ENCODE results near the gene NEK6. TPM values are rescaled to one million over a fixed set of nuclear protein-coding genes. Genes with fewer than 3 reads are reported as not detected.

The NEK6 gene
- total RNA-seq, 2 experiments from 2014 or later, result 7.0 to 8.0 TPM

- no peak overlapping the region for H3K27ac Mint-ChIP-seq
- no peak overlapping the region for H3K4me3 Mint-ChIP-seq
- no peaks in the 10 kb centered on the region for H3K4me1 Mint-ChIP-seq
- no peak for DNase-seq
- H3K36me3 Mint-ChIP-seq (ENCODE audit: low read depth), result peaks cover 25% of the 10 kb centered on the region
- H3K9me3 Mint-ChIP-seq, result peaks cover 2% of the 10 kb centered on the region
- no peaks in the 10 kb centered on the region for H3K27me3 Mint-ChIP-seq
- ChIA-PET CTCF (interaction anchor here (0.5 kb wide), 1 partner anchor 237 kb away, joined by 3 read pairs; no protein-coding TSS in a partner anchor), POLR2A (no interaction called here)
Measured at GRCh38 chr9:124375726-124376125, 118.0 kb downstream of the NEK6 start.

DNA sequence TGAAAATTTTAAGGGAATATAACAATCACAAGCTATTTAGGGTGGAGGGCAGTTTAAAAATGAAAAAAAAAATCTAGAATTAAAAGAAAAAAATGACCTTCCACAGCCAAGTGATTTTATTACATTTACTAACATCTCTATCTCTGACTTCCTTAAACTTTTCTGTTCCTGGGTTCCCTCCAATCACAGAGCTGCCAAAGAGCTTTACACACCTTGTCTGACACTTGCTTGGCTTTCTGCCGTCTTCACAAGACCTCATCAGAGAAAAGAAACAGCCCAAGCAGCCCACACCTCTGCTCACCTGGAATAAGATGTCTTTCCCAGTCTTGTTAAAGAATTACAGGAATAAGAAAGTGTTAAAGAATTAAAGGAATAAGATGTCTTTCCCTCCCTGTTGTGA lies 118.6 kb downstream of the NEK6 start:
- POLR2A ChIA-PET, result interaction anchor here (0.7 kb wide), 1 partner anchor 11 kb away, joined by 8 read pairs; no protein-coding TSS in a partner anchor
- no peaks in the 10 kb centered on the region for H3K4me1 Mint-ChIP-seq
- peaks cover 2% of the 10 kb centered on the region for H3K9me3 Mint-ChIP-seq
- CTCF ChIA-PET, result interaction anchor here (0.5 kb wide), 1 partner anchor 237 kb away, joined by 3 read pairs; no protein-coding TSS in a partner anchor
- peaks cover 25% of the 10 kb centered on the region for H3K36me3 Mint-ChIP-seq (ENCODE audit: low read depth)
- no peak for DNase-seq
- no peak overlapping the region for H3K4me3 Mint-ChIP-seq
- no peak overlapping the region for H3K27ac Mint-ChIP-seq
- no peaks in the 10 kb centered on the region for H3K27me3 Mint-ChIP-seq

GRCh38 chr9:124377551-124378406 lies 120.0 kb downstream of the NEK6 start:
- POLR2A ChIA-PET, result no interaction called here
- Mint-ChIP-seq H3K27ac (no peak overlapping the region), H3K36me3 (ENCODE audit: low read depth) (peaks cover 27% of the 10 kb centered on the region), H3K9me3 (peaks cover 2% of the 10 kb centered on the region), H3K4me3 (no peak overlapping the region), H3K4me1 (no peaks in the 10 kb centered on the region), H3K27me3 (no peaks in the 10 kb centered on the region)
- CTCF ChIA-PET, result interaction anchor here (0.6 to 1.0 kb wide), 3 partner anchors 9 to 36 kb away, joined by 3 to 5 read pairs (median 3); no protein-coding TSS in a partner anchor
- no peak for DNase-seq

GRCh38 chr9:124381170-124381945 lies 123.6 kb downstream of the NEK6 start:
- Mint-ChIP-seq H3K9me3 (no peaks in the 10 kb centered on the region), H3K27ac (no peak overlapping the region), H3K36me3 (ENCODE audit: low read depth) (peaks cover 20% of the 10 kb centered on the region), H3K4me3 (no peak overlapping the region), H3K4me1 (no peaks in the 10 kb centered on the region), H3K27me3 (no peaks in the 10 kb centered on the region)
- ChIA-PET CTCF (no interaction called here), POLR2A (no interaction called here)
- DNase-seq, result no peak

DNA sequence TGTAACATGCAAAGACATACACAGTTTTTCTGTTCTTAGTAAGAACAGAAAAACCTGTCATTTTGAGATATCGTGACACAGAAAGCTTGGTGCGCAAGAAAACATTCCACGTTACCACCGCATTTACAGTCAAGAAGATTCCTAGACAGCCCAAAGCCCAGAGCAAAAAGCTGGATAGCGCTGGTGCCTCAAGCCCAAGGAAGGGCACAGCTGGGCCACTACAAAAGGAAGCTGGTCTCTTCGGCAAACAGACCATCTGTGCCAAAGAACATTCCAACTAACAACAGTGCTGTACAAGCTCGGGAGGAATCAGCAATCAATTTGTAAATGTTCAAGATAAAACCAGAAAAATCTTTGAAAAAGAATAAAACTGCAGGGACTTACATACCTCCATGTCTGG lies 126.5 kb downstream of the NEK6 start:
- H3K27ac Mint-ChIP-seq, result no peak overlapping the region
- CTCF ChIA-PET, result interaction anchor here (1.0 kb wide), 1 partner anchor 199 kb away, joined by 3 read pairs; no protein-coding TSS in a partner anchor
- peaks cover 2% of the 10 kb centered on the region for H3K4me1 Mint-ChIP-seq
- no peak for DNase-seq
- no peaks in the 10 kb centered on the region for H3K9me3 Mint-ChIP-seq
- no peak overlapping the region for H3K4me3 Mint-ChIP-seq
- H3K27me3 Mint-ChIP-seq, result no peaks in the 10 kb centered on the region
- peaks cover 17% of the 10 kb centered on the region for H3K36me3 Mint-ChIP-seq (ENCODE audit: low read depth)
- POLR2A ChIA-PET, result no interaction called here

DNA sequence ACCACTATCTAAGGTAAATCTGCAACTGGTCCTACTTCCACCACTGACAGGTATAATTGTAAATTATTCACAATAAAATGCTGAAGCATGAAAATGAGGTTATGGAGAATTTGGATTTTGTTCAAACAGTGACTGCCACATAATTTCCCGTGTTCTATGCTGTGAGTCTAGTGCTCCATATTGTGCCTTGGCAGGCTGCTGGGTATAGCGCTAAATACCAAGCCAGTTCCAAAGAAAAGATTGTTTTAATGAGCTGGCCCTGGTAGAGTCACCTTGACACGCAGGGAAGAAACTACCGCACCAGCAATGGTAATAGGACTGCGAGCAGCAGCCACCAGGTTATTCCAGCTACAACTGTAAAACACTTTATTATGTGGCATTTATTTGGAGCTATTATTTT lies 127.1 kb downstream of the NEK6 start:
- no peaks in the 10 kb centered on the region for H3K27me3 Mint-ChIP-seq
- DNase-seq, result no peak
- H3K36me3 Mint-ChIP-seq (ENCODE audit: low read depth), result peaks cover 15% of the 10 kb centered on the region
- ChIA-PET POLR2A (no interaction called here), CTCF (no interaction called here)
- H3K4me3 Mint-ChIP-seq, result no peak overlapping the region
- no peaks in the 10 kb centered on the region for H3K9me3 Mint-ChIP-seq
- no peak overlapping the region for H3K27ac Mint-ChIP-seq
- H3K4me1 Mint-ChIP-seq, result peaks cover 5% of the 10 kb centered on the region

- CTCF ChIA-PET, result no interaction called here
- peaks cover 6% of the 10 kb centered on the region for H3K4me1 Mint-ChIP-seq
- no peak for DNase-seq
- H3K9me3 Mint-ChIP-seq, result no peaks in the 10 kb centered on the region
- no peak overlapping the region for H3K4me3 Mint-ChIP-seq
- H3K27me3 Mint-ChIP-seq, result no peaks in the 10 kb centered on the region
- POLR2A ChIA-PET, result no interaction called here
- H3K36me3 Mint-ChIP-seq (ENCODE audit: low read depth), result peaks cover 10% of the 10 kb centered on the region
- H3K27ac Mint-ChIP-seq, result no peak overlapping the region
Measured at GRCh38 chr9:124385623-124386022, 127.9 kb downstream of the NEK6 start.

DNA sequence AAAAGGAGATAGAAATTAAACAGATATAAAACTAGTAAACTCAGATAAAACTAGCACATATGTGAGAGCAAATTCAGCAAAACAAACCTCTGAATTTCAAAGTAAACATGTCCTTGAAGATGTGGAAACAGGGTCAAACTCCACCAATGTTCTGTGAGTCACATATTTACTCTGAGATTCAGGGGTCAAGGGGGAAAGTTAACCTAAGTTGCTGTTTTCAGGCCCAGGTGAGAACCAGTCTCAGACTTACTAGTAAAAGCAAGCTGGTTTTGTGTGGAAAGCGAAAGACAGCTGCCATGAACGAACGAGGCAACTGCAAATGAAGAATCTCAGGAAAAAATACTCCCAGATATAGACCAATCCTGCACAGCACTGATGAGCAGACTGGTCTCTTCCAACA lies 128.5 kb downstream of the NEK6 start:
- DNase-seq, result no peak
- Mint-ChIP-seq H3K4me1 (peaks cover 6% of the 10 kb centered on the region), H3K36me3 (ENCODE audit: low read depth) (peaks cover 10% of the 10 kb centered on the region), H3K9me3 (no peaks in the 10 kb centered on the region), H3K4me3 (no peak overlapping the region), H3K27me3 (no peaks in the 10 kb centered on the region), H3K27ac (no peak overlapping the region)
- ChIA-PET CTCF (interaction anchor here (0.6 kb wide), 3 partner anchors 258 to 804 kb away, joined by 3 to 5 read pairs (median 3); no protein-coding TSS in a partner anchor), POLR2A (no interaction called here)

DNA sequence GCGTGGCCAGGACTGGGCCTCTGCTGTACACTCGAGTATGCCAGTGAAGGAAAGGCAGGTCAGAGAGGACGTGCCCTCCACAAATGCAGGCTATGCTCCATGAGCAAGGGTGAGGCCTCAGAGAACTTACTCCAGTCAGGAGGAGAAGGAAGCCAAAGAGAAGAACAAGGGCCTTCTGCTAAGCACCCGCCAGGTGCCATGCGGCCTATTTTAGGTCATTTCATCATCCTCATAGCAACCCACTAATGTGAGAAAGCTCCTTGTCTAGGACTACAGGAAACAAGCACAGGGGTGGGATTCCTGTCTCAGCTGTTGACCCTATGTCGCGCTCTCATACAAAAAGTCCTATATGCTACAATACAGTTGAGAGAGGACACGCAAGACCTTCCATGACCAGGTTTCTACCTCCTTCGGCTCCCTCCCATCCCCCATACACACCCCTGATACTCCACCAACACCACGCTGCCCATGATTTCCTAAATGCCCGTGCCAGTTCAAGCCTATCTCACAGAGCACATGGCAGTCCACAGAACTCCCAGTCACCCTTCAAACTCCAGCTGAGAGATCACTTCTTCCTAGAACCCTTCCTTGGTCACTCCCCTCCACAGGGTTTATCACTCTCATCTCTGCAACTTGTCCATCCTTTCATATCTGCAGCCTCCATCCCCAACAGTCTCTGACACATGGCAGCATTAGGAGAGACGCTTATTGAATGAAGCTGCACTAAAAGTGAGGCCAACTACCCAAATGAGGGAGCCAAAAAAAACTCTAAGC lies 130.7 kb downstream of the NEK6 start:
- peaks cover 6% of the 10 kb centered on the region for H3K4me1 Mint-ChIP-seq
- POLR2A ChIA-PET, result no interaction called here
- CTCF ChIA-PET, result no interaction called here
- DNase-seq, result no peak
- no peak overlapping the region for H3K27ac Mint-ChIP-seq
- H3K36me3 Mint-ChIP-seq (ENCODE audit: low read depth), result peaks cover 5% of the 10 kb centered on the region
- H3K9me3 Mint-ChIP-seq, result no peaks in the 10 kb centered on the region
- H3K27me3 Mint-ChIP-seq, result no peaks in the 10 kb centered on the region
- no peak overlapping the region for H3K4me3 Mint-ChIP-seq

DNA sequence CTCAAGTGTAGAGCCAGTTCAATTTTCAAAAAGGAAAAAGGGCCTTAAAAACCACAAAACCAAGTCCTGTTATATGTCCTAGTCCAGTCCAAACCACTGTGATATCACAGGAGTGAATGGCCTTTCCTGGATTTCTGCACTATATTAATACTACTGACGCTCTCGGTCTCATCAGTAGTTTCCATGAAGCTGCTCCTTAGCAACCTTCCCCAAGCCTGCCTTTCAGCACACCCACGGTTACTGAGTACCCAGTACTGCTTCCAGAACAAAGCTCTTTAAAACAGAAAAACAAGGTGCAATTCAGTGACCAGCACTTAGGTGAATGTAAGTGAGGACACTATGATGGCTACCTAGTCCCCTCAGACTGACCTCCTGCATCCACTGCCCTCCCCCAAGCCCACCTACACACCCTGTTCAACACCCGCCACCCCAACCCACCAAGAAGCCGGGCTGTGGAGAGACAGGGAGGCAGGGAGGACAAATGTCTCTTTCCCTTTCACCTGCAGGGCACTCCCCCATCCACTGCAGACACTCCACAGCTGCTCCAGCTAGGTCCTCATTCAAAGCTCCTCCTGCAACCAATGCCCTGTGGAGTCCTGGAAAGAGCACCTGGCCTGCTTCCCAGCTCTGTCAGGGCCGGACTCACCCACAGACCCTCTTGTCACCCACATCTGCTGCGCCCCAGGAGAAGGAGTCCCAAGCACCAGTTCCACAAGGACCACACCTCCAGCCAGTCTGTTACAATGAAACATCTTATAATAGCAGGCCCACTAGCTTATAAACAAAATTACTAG lies 131.6 kb downstream of the NEK6 start:
- DNase-seq, result no peak
- CTCF ChIA-PET, result no interaction called here
- Mint-ChIP-seq H3K9me3 (no peaks in the 10 kb centered on the region), H3K4me1 (peaks cover 12% of the 10 kb centered on the region), H3K27me3 (no peaks in the 10 kb centered on the region), H3K27ac (no peak overlapping the region), H3K4me3 (no peak overlapping the region), H3K36me3 (ENCODE audit: low read depth) (no peaks in the 10 kb centered on the region)
- POLR2A ChIA-PET, result no interaction called here

DNA sequence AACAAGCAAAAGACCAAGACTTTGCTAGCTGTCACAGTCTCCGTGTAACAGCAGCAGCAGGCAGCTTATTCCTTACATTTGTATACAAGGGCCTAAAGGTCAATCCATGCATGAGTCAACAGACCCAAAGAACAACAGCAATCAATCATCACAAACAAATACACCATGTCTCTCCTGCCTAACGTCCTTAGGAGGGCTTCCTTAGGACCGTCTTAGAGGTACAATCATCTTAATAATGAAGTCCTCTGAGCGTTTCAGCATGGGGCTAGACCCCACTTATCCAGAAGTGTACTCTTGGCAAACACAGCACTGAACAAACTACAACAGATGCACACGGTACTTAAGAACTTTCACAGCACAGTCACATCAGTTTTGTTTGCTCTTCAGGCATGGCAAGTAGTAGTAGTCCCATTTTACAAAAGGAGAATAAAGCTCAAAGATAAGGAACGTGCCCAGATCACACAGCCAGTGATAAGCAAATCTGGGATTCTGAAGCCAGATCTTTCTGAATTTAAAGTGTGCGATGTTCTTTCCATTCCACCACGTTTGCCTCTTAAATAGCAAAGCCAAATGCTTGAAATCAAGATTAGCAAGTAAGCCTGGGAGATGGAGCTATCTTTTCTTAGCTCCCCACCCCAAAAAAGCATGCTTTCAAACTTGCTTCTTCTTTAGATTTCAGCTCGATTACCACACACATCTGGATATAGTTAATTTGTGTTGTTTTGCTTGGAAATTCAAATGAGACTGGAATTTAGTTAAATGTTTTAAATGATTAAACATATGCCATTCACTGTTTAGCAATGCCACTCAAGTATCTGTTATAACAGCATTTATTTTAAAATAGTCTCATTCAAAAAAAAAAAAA lies 133.3 kb downstream of the NEK6 start:
- Mint-ChIP-seq H3K9me3 (no peaks in the 10 kb centered on the region), H3K4me1 (peaks cover 23% of the 10 kb centered on the region), H3K4me3 (no peak overlapping the region), H3K27me3 (no peaks in the 10 kb centered on the region), H3K36me3 (ENCODE audit: low read depth) (no peaks in the 10 kb centered on the region), H3K27ac (no peak overlapping the region)
- ChIA-PET CTCF (interaction anchor here (0.5 to 1.6 kb wide), 7 partner anchors 11 to 462 kb away, joined by 3 to 4 read pairs (median 4); partner anchors contain the start of genes PSMB7 and WDR38), POLR2A (no interaction called here)
- DNase-seq, result no peak

Measured in activated CD4-positive, alpha-beta T cell treated with anti-CD3 and anti-CD28 coated beads, Interleukin-2, amount 10 ng/mL, durations not matched to agents 7 days and 5 days (primary cell).